HG02610 (cell line): ENCODE results near the gene P2RX7.

Experiments used
- ATAC-seq: cut with Tn5 transposase; IDR thresholded peaks from one replicate; pipeline ENCODE4 v1.9.1; 2021; ENCODE audit warnings: mild to moderate bottlenecking, moderate library complexity; ENCODE audit not compliant: unreplicated experiment

The P2RX7 gene

DNA sequence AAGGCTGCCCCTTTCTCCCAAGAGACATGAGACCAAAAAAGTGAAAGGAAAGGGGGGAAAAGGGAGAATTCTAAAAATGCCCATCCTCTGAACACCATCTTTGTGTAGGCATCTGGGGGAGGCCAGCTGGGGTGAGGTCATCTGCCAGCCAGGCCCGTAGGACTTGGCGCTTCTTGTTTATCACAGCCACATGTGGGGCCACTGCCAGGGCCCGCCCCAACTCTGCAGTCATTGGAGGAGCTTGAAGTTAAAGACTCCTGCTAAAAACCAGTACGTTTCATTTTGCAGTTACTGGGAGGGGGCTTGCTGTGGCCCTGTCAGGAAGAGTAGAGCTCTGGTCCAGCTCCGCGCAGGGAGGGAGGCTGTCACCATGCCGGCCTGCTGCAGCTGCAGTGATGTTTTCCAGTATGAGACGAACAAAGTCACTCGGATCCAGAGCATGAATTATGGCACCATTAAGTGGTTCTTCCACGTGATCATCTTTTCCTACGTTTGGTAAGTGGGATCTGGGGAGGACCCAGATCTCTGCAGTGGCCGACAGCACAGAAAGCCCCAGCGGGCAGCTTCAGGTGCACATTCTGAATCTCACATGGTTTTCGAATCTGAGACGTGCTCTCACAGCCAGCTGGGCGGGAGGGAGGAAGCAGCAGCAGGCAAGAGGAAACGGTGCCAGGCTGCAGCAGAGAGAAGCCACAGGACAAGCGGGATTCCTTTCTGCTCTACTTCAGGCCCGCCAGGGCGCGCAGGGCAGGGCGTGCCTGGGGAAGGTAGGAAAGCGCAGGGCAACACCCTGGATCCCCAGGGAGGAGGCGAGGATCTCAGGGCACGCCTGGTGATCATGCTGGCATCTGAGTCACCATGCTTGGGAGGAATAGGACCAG lies at the start of gene P2RX7:
P2RX7 (plus strand) TSS at position 276 of the 881 bp plus-strand sequence; CDS start at position 371, 95 bp downstream.
- no peak for ATAC-seq

DNA sequence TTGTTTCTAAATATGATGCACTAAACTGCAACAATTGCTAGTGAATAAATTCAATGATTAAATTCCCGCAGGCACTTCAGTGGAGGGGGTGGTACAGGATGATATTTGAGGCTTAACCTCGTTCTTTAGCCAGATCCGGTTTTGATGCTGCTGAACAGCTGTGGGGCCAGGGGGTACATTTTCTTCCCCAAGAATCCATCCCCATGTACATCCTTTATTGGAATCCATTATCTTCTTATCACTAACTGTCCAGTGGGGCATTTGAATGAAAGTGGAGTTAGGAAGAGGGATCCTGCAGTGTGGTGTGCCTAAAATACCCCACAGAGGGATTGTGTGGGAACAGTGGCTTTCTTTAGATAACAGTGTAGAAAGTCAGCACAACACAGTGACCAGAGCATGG lies 48.4 kb upstream of the P2RX7 start:
- no peak for ATAC-seq

- no peak for ATAC-seq
Observed at GRCh38 chr12:121085069-121085468, 47.6 kb upstream of the P2RX7 start.

GRCh38 chr12:121085506-121086353 lies 46.9 kb upstream of the P2RX7 start:
- ATAC-seq: no peak

- ATAC-seq: no peak
Observed at GRCh38 chr12:121086781-121087295, 45.8 kb upstream of the P2RX7 start.

DNA sequence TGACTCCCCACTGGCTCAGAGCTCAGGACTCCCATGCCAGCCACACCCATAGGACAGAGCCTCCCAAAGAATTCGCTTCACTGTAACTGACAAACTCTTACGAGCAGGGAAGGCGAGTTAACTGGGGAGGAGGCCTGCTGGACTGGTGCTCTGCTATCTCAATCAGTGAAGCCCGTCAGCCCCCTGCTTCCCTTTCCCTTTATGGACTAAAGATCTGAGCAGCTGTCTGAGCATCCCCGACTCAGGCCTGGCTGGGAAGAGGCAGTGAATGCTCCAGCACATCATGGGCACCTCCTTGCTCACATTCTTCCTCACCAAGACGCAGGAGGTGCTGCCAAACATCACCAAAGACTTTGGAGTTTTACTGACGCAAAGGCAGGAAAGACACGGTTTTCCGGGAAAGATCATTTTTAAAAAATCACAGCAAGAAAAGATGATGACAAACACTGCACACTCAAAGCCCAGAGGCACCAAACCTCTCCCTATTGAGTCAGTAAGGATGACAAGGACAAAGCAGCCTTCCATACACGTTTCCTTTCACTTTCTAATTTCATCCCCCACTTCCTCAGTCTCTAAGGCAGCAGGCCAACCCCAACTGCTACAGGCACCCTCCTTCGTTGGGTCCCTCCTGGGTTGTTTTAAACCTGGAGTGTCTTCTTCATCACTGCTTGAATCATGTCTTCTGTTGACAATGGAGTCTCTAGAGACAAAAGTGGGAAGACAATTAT lies 45.0 kb upstream of the P2RX7 start:
- ATAC-seq: no peak

GRCh38 chr12:121088195-121088585 lies 44.5 kb upstream of the P2RX7 start:
- ATAC-seq: no peak

- no peak for ATAC-seq
Observed at GRCh38 chr12:121089031-121089812, 43.5 kb upstream of the P2RX7 start.

- ATAC-seq: no peak
Observed at GRCh38 chr12:121089813-121090430, 42.8 kb upstream of the P2RX7 start.

GRCh38 chr12:121090586-121091514 lies 41.8 kb upstream of the P2RX7 start:
- no peak for ATAC-seq

- no peak for ATAC-seq
Observed at GRCh38 chr12:121092034-121092433, 40.6 kb upstream of the P2RX7 start.

DNA sequence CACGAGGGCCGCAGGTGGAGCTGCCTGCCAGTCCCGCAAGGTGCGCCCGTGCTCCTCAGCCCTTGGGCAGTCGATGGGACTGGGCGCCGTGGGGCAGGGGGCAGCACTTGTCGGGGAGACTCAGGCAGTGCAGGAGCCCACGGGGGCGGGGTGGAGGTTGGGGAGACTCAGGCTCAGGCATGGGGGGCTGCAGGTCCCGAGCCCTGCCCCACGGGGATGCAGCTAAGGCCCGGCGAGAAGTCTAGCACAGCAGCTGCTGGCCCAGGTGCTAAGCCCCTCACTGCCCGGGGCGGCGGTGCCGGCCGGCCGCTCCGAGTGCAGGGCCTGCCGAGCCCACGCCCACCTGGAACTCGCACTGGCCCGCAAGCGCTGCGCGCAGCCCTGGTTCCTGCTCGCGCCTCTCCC lies 39.2 kb upstream of the P2RX7 start:
- ATAC-seq: no peak

- ATAC-seq: no peak
Observed at GRCh38 chr12:121095544-121096198, 37.0 kb upstream of the P2RX7 start.

GRCh38 chr12:121096199-121096798 lies 36.4 kb upstream of the P2RX7 start:
- no peak for ATAC-seq

GRCh38 chr12:121099779-121100178 lies 32.9 kb upstream of the P2RX7 start:
- ATAC-seq: no peak

- no peak for ATAC-seq
Observed at GRCh38 chr12:121102307-121102706, 30.4 kb upstream of the P2RX7 start.

- ATAC-seq: no peak
Observed at GRCh38 chr12:121107681-121108080, 25.0 kb upstream of the P2RX7 start.

- ATAC-seq: no peak
Observed at GRCh38 chr12:121108492-121108891, 24.2 kb upstream of the P2RX7 start.
